KMS-11 (cell line): ENCODE measurements around the gene RPS6KA2.

ENCODE experiments used
- H2AFZ ChIP-seq: fragments of 200-600 bp; sonication (generic); 2 replicates; pipeline ENCODE4 v1.6.1; 2016; ENCODE audit warnings: antibody characterized with exemption, mixed run types, low read depth
- H3K27ac ChIP-seq: fragments of 200-600 bp; sonication (generic); 2 replicates; pipeline ENCODE4 v1.6.1; 2016; ENCODE audit warnings: mild to moderate bottlenecking, mixed run types
- H3K27me3 ChIP-seq: fragments of 200-600 bp; sonication (generic); 2 replicates; pipeline ENCODE4 v1.6.1; 2017; ENCODE audit warnings: mild to moderate bottlenecking, low read depth, mixed run types, moderate library complexity; ENCODE audit not compliant: insufficient read depth
- H3K36me3 ChIP-seq: fragments of 200-600 bp; sonication (generic); 2 replicates; pipeline ENCODE4 v1.6.1; 2017; ENCODE audit warnings: mild to moderate bottlenecking, mixed run types; ENCODE audit not compliant: insufficient read depth
- H3K4me1 ChIP-seq: fragments of 200-600 bp; sonication (generic); 2 replicates; pipeline ENCODE4 v1.6.1; 2016; ENCODE audit warnings: mild to moderate bottlenecking, low read depth, mixed run types; ENCODE audit not compliant: poor library complexity, severe bottlenecking
- H3K4me2 ChIP-seq: fragments of 200-600 bp; sonication (generic); 2 replicates; pipeline ENCODE4 v1.7.0; 2016; ENCODE audit warnings: mild to moderate bottlenecking, mixed run types
- H3K4me3 ChIP-seq: fragments of 200-600 bp; sonication (generic); IDR thresholded peaks from 2 replicates; pipeline ENCODE4 v1.6.1; 2017; ENCODE audit warnings: low read depth, low read length, mixed read lengths; ENCODE audit not compliant: insufficient read depth
- H3K79me2 ChIP-seq: fragments of 200-600 bp; sonication (generic); 2 replicates; pipeline ENCODE4 v1.6.1; 2016; ENCODE audit warnings: low read depth, mixed run types; ENCODE audit not compliant: insufficient read depth
- H3K9ac ChIP-seq: fragments of 200-600 bp; sonication (generic); 2 replicates; pipeline ENCODE4 v1.6.1; 2016; ENCODE audit warnings: mild to moderate bottlenecking, mixed run types
- H4K20me1 ChIP-seq: fragments of 200-600 bp; sonication (generic); 2 replicates; pipeline ENCODE4 v1.6.1; 2016; ENCODE audit warnings: mild to moderate bottlenecking, mixed run types; ENCODE audit not compliant: insufficient read depth
- CTCF ChIP-seq: fragments of 200-600 bp; sonication (generic); conservative IDR thresholded peaks from 2 replicates; pipeline ENCODE4 v1.6.1; 2017; ENCODE audit warnings: low read depth, mild to moderate bottlenecking, antibody characterized with exemption, low read length, moderate library complexity, mixed read lengths

RPS6KA2 gene

GRCh38 chr6:166422201-166422940, 204.7 kb downstream of the RPS6KA2 start:
- TF ChIP-seq CTCF, result no peak
- no peak overlapping the region for H2AFZ ChIP-seq
- no peaks in the 10 kb centered on the region for H3K79me2 ChIP-seq
- H3K4me1 ChIP-seq, result peaks cover 44% of the 10 kb centered on the region
- H3K27me3 ChIP-seq, result no peaks in the 10 kb centered on the region
- H3K4me3 ChIP-seq, result no peak overlapping the region
- H3K27ac ChIP-seq, result no peak overlapping the region
- no peak overlapping the region for H3K9ac ChIP-seq
- no peaks in the 10 kb centered on the region for H4K20me1 ChIP-seq
- no peak overlapping the region for H3K4me2 ChIP-seq
- no peaks in the 10 kb centered on the region for H3K36me3 ChIP-seq

GRCh38 chr6:166420351-166420750, 206.7 kb downstream of the RPS6KA2 start:
- H3K4me2 ChIP-seq, result peak overlapping the region; percentile 69
- H4K20me1 ChIP-seq, result no peaks in the 10 kb centered on the region
- H3K9ac ChIP-seq, result peak overlapping the region; percentile 32; the same call in 1 of the 2 replicates
- H3K27me3 ChIP-seq, result no peaks in the 10 kb centered on the region
- peak overlapping the region; percentile 78 for H3K27ac ChIP-seq
- no peaks in the 10 kb centered on the region for H3K36me3 ChIP-seq
- H2AFZ ChIP-seq, result peak overlapping the region; percentile 69
- peaks cover 52% of the 10 kb centered on the region for H3K4me1 ChIP-seq
- H3K79me2 ChIP-seq, result no peaks in the 10 kb centered on the region
- H3K4me3 ChIP-seq, result no peak overlapping the region
- TF ChIP-seq CTCF, result no peak

GRCh38 chr6:166419717-166420116, 207.3 kb downstream of the RPS6KA2 start:
- Histone ChIP-seq H3K9ac (peak overlapping the region; percentile 32; the same call in 1 of the 2 replicates), H2AFZ (peak overlapping the region; percentile 69), H3K27me3 (no peaks in the 10 kb centered on the region), H3K4me2 (peak overlapping the region; percentile 69), H4K20me1 (no peaks in the 10 kb centered on the region), H3K79me2 (no peaks in the 10 kb centered on the region), H3K4me1 (peaks cover 52% of the 10 kb centered on the region), H3K36me3 (no peaks in the 10 kb centered on the region), H3K4me3 (no peak overlapping the region), H3K27ac (peak overlapping the region; percentile 78)
- no peak for TF ChIP-seq CTCF

- H2AFZ ChIP-seq, result peak overlapping the region; percentile 69
- no peak overlapping the region for H3K4me3 ChIP-seq
- H3K27me3 ChIP-seq, result no peaks in the 10 kb centered on the region
- H3K4me2 ChIP-seq, result peak overlapping the region; percentile 69
- TF ChIP-seq CTCF, result no peak
- peak overlapping the region; percentile 78 for H3K27ac ChIP-seq
- no peaks in the 10 kb centered on the region for H3K79me2 ChIP-seq
- H3K4me1 ChIP-seq, result peaks cover 52% of the 10 kb centered on the region
- H3K9ac ChIP-seq, result peak overlapping the region; percentile 32; the same call in 1 of the 2 replicates
- H4K20me1 ChIP-seq, result no peaks in the 10 kb centered on the region
- H3K36me3 ChIP-seq, result no peaks in the 10 kb centered on the region
These were observed 207.8 kb downstream of the RPS6KA2 start for GRCh38 chr6:166419286-166419685.
